ENCODE results near the gene TBC1D32. TPM values are rescaled to one million over a fixed set of nuclear protein-coding genes. Genes with fewer than 3 reads are reported as not detected.

TBC1D32 gene
- total RNA-seq, 3 donors from 2014 or later (not counting 1 experiment from before 2014, with no cell fraction given): 8.9 to 17.4 (median 14.2) TPM

DNA sequence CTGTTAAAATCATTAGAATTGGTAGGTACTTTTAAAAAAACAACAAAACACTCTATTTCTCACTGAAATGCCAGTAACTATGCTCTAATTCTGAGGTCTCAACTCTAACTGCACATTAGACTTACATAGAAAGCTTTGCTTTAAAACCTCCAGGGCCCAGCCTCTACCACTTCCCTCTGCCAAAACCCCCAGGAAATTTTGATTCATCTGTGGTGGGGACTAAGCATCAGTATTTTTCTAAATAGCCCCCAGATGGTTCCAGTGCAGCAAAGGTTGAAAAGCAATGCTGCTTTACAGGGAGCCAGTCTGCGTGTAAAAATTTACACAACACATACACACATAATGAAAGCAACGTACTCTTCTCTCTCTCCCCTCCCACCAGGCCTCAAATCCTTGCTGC, 3.8 kb downstream of the TBC1D32 start:
- no peaks in the 10 kb centered on the region for H3K9me3 Mint-ChIP-seq
- H3K36me3 Mint-ChIP-seq: peaks cover 7% of the 10 kb centered on the region
- no peak overlapping the region for H3K4me3 Mint-ChIP-seq
- peak overlapping the region in 1 of 2 donors; percentile 33 for H3K27ac Mint-ChIP-seq
- Histone ChIP-seq H3K36me3 (ENCODE audit: control insufficient read depth, insufficient read depth, low read length) (no peaks in the 10 kb centered on the region), H3K27ac (ENCODE audit: low read length) (no peak overlapping the region), H3K4me3 (ENCODE audit: low read length) (no peak overlapping the region), H3K4me1 (ENCODE audit: control insufficient read depth, insufficient read depth, low read length) (peaks cover 7% of the 10 kb centered on the region), H3K9me3 (ENCODE audit: control insufficient read depth, insufficient read depth, low read length) (no peaks in the 10 kb centered on the region), H3K27me3 (ENCODE audit: control insufficient read depth, insufficient read depth, low read length) (no peaks in the 10 kb centered on the region)
- TF ChIP-seq, protein P1, sequence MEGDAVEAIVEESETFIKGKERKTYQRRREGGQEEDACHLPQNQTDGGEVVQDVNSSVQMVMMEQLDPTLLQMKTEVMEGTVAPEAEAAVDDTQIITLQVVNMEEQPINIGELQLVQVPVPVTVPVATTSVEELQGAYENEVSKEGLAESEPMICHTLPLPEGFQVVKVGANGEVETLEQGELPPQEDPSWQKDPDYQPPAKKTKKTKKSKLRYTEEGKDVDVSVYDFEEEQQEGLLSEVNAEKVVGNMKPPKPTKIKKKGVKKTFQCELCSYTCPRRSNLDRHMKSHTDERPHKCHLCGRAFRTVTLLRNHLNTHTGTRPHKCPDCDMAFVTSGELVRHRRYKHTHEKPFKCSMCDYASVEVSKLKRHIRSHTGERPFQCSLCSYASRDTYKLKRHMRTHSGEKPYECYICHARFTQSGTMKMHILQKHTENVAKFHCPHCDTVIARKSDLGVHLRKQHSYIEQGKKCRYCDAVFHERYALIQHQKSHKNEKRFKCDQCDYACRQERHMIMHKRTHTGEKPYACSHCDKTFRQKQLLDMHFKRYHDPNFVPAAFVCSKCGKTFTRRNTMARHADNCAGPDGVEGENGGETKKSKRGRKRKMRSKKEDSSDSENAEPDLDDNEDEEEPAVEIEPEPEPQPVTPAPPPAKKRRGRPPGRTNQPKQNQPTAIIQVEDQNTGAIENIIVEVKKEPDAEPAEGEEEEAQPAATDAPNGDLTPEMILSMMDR (IDR thresholded peaks at IDR 0.05): no peak
- no peak for DNase-seq
- H3K4me1 Mint-ChIP-seq: peaks cover 13 to 33% of the 10 kb centered on the region in 2 donors
- ATAC-seq: no peak
- 90% methylated on average over 1 of the region's 2 CpGs for WGBS (ENCODE audit: insufficient coverage)
- no peaks in the 10 kb centered on the region for H3K27me3 Mint-ChIP-seq (ENCODE audit: low read depth in 2 of 2)
- intact Hi-C loops (cut with micrococcal nuclease): no loop called here

DNA sequence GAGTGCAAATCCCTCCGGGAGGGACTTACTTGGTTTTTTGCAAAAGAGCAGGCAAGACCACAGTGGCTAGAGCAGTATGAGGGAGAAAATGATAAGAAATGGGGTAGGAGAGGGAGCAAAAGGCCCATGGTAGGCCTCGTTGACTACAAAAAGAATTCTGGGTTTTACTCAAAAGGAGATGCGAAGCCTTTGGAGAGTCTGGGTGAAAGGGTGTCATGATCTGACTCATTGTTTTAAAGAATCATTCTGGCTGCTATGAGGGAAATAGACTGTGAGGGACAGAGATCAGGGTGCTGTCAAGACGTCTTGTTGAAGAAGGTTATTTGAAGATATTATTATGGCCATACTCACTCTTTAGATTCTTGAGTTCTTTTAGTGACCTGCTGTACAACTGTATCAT, 13.0 kb downstream of the TBC1D32 start:
- no peak overlapping the region for H3K4me3 ChIP-seq (ENCODE audit: low read length)
- H3K4me1 ChIP-seq (ENCODE audit: control insufficient read depth, insufficient read depth, low read length): no peaks in the 10 kb centered on the region
- DNase-seq: no peak
- H3K36me3 ChIP-seq (ENCODE audit: control insufficient read depth, insufficient read depth, low read length): peaks cover 3% of the 10 kb centered on the region
- no peak for ATAC-seq
- intact Hi-C loops (cut with micrococcal nuclease): no loop called here
- Mint-ChIP-seq H3K4me1 (no peaks in the 10 kb centered on the region), H3K4me3 (no peak overlapping the region), H3K27ac (no peak overlapping the region), H3K9me3 (no peaks in the 10 kb centered on the region), H3K36me3 (no peaks in the 10 kb centered on the region), H3K27me3 (ENCODE audit: low read depth in 2 of 2) (no peaks in the 10 kb centered on the region)
- no peaks in the 10 kb centered on the region for H3K27me3 ChIP-seq (ENCODE audit: control insufficient read depth, insufficient read depth, low read length)
- H3K27ac ChIP-seq (ENCODE audit: low read length): no peak overlapping the region
- WGBS (ENCODE audit: insufficient coverage): 78% methylated on average over 4 of the region's 4 CpGs
- TF ChIP-seq, protein P1 (IDR thresholded peaks at IDR 0.05): no peak
- H3K9me3 ChIP-seq (ENCODE audit: control insufficient read depth, insufficient read depth, low read length): no peaks in the 10 kb centered on the region

DNA sequence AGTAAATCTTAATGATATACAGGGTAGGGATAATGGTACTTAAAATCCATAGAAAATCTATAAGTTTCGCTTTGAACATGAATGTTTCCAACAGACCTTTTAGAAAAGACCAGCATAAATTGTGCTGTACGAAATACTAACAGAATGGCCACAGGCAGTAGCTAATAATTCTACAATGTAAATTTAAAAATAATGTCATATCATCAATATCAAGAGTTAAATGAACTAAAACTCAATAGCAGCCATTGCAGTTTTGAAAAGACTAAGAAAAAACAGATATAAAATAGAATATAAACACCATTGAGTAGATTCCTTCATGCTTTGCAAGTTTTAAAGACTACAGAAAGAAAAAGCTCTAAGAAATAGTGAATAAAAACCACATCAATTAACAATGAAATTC, 14.7 kb downstream of the TBC1D32 start:
- no peak overlapping the region for H3K27ac Mint-ChIP-seq
- H3K36me3 Mint-ChIP-seq: no peaks in the 10 kb centered on the region
- no peaks in the 10 kb centered on the region for H3K9me3 Mint-ChIP-seq
- TF ChIP-seq, protein P1 (IDR thresholded peaks at IDR 0.05): no peak
- Histone ChIP-seq H3K27me3 (ENCODE audit: control insufficient read depth, insufficient read depth, low read length) (no peaks in the 10 kb centered on the region), H3K4me3 (ENCODE audit: low read length) (no peak overlapping the region), H3K36me3 (ENCODE audit: control insufficient read depth, insufficient read depth, low read length) (peaks cover 3% of the 10 kb centered on the region), H3K27ac (ENCODE audit: low read length) (no peak overlapping the region), H3K9me3 (ENCODE audit: control insufficient read depth, insufficient read depth, low read length) (no peaks in the 10 kb centered on the region), H3K4me1 (ENCODE audit: control insufficient read depth, insufficient read depth, low read length) (no peaks in the 10 kb centered on the region)
- no peaks in the 10 kb centered on the region for H3K27me3 Mint-ChIP-seq (ENCODE audit: low read depth in 2 of 2)
- WGBS (ENCODE audit: insufficient coverage): 71% methylated on average over 1 of the region's 2 CpGs
- intact Hi-C loops (cut with micrococcal nuclease): no loop called here
- no peak for DNase-seq
- no peak overlapping the region for H3K4me3 Mint-ChIP-seq
- ATAC-seq: no peak
- H3K4me1 Mint-ChIP-seq: no peaks in the 10 kb centered on the region

DNA sequence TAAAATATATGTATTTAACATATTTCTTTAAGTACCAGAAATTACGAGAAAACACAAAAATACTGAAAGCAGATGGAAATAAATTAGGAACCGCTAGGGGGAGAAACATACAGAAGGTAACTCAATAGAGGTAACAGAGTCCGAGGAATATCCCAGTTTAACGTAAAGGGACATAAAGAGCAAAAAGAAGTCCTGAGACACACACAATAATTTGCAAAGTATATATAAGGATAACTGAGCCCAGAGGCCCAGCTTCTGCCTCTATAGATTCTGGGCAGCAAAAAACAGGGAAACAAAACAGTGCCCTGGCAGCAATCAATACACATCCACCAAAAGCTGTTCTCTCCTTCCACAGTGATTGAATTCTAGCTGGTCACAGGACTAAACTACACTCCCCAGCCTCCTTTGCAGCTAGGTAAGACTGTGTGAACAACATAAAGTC, 15.1 kb downstream of the TBC1D32 start:
- Mint-ChIP-seq H3K36me3 (no peaks in the 10 kb centered on the region), H3K27ac (no peak overlapping the region), H3K4me3 (no peak overlapping the region), H3K9me3 (no peaks in the 10 kb centered on the region), H3K27me3 (ENCODE audit: low read depth in 2 of 2) (no peaks in the 10 kb centered on the region), H3K4me1 (no peaks in the 10 kb centered on the region)
- WGBS (ENCODE audit: insufficient coverage): 49% methylated on average over 4 of the region's 4 CpGs
- H3K9me3 ChIP-seq (ENCODE audit: control insufficient read depth, insufficient read depth, low read length): no peaks in the 10 kb centered on the region
- TF ChIP-seq, protein P1 (IDR thresholded peaks at IDR 0.05): peak; percentile 37
- H3K27me3 ChIP-seq (ENCODE audit: control insufficient read depth, insufficient read depth, low read length): no peaks in the 10 kb centered on the region
- H3K27ac ChIP-seq (ENCODE audit: low read length): no peak overlapping the region
- ATAC-seq: peak in 1 of 3 donors; percentile 42
- intact Hi-C loops (cut with micrococcal nuclease): no loop called here
- peaks cover 3% of the 10 kb centered on the region for H3K36me3 ChIP-seq (ENCODE audit: control insufficient read depth, insufficient read depth, low read length)
- H3K4me1 ChIP-seq (ENCODE audit: control insufficient read depth, insufficient read depth, low read length): no peaks in the 10 kb centered on the region
- H3K4me3 ChIP-seq (ENCODE audit: low read length): no peak overlapping the region
- peak in 1 of 2 donors; percentile 30 for DNase-seq
